ENCODE data around the gene LRRC63.

Gene LRRC63

DNA sequence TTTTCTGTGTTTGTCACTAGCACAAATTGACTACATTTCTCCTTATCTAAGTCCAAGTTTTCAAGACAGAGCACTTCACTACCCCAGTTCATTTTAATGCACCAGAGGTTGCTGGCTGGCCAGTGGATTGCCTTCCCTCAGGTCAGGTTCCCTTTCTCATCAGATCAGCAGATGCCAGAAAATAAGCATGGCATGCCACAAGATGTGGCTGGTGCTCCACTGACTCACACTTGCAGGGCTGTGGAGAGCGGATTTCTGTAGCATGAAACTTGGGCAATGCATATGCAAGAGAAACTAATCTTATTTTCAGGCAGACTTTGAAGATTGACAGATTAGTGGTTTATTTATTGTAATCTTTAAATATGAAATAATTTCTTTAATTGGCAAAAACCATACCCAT is 95.8 kb downstream of the LRRC63 start:
- H3K27ac ChIP-seq: no peak overlapping the region
- TF ChIP-seq ZFX (IDR thresholded peaks at IDR 0.05): no peak
- TF ChIP-seq, protein P1, sequence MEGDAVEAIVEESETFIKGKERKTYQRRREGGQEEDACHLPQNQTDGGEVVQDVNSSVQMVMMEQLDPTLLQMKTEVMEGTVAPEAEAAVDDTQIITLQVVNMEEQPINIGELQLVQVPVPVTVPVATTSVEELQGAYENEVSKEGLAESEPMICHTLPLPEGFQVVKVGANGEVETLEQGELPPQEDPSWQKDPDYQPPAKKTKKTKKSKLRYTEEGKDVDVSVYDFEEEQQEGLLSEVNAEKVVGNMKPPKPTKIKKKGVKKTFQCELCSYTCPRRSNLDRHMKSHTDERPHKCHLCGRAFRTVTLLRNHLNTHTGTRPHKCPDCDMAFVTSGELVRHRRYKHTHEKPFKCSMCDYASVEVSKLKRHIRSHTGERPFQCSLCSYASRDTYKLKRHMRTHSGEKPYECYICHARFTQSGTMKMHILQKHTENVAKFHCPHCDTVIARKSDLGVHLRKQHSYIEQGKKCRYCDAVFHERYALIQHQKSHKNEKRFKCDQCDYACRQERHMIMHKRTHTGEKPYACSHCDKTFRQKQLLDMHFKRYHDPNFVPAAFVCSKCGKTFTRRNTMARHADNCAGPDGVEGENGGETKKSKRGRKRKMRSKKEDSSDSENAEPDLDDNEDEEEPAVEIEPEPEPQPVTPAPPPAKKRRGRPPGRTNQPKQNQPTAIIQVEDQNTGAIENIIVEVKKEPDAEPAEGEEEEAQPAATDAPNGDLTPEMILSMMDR (conservative IDR thresholded peaks at IDR 0.05): no peak

DNA sequence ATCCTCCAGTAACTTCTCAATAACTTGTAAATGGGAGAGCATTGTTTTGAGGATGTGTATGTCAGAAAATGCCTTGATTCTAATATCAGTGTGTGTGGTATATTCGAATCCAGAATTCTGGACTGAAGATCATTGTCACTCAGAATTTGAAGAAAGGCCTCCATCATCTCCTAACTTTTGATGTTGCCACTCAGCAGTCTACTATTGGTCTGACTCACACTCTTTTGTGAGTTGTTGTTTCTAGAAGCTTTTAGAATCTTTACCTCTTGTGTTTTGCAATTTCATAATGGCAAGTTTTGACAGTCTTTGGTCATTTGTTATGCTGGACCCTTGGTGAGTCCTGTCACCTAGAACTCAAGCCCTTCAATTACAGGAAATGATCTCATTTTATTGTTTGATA is 98.3 kb downstream of the LRRC63 start:
- H3K27ac ChIP-seq: no peak overlapping the region
- TF ChIP-seq ZFX (IDR thresholded peaks at IDR 0.05): no peak
- TF ChIP-seq, protein P1 (conservative IDR thresholded peaks at IDR 0.05): no peak

DNA sequence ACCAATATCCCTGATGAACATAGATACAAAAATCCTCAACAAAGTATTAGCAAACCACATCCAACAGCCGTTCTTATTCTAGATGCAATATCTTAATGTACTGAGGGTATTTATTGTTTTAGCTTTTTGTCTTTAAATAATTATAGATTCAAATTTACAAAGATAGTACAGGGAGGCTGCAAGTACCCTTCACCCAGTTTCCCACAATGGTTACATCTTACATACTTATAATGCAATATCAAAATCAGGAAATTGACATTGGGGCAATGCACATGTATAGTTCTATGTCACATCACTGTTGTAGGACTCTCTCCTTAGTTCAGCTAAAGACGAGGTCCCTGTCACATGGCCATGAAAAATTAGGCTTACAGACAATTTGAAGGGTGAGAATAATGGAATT is 99.5 kb downstream of the LRRC63 start:
- no peak overlapping the region for H3K27ac ChIP-seq
- no peak for TF ChIP-seq ZFX (IDR thresholded peaks at IDR 0.05)
- TF ChIP-seq, protein P1 (conservative IDR thresholded peaks at IDR 0.05): no peak

DNA sequence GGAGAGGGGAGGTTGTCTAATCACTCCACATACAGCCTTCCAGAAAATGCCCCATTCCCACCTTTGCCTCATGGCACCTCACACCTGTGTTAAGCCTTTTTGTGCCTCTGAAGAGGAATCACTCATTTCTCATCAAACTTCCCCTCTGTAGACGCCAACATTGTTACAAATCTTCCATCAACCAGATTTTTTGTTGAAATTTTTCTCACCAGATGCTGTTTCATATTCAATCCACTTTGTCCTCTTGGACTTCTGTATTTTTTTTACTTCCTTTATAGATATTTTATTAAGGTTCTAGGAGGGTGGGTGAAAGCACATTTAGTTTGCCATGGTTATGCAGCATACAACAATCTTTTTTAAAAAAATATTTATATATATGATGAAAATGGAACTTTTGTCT is 101.3 kb downstream of the LRRC63 start:
- no peak for TF ChIP-seq ZFX (IDR thresholded peaks at IDR 0.05)
- TF ChIP-seq, protein P1 (conservative IDR thresholded peaks at IDR 0.05): no peak
- no peak overlapping the region for H3K27ac ChIP-seq

DNA sequence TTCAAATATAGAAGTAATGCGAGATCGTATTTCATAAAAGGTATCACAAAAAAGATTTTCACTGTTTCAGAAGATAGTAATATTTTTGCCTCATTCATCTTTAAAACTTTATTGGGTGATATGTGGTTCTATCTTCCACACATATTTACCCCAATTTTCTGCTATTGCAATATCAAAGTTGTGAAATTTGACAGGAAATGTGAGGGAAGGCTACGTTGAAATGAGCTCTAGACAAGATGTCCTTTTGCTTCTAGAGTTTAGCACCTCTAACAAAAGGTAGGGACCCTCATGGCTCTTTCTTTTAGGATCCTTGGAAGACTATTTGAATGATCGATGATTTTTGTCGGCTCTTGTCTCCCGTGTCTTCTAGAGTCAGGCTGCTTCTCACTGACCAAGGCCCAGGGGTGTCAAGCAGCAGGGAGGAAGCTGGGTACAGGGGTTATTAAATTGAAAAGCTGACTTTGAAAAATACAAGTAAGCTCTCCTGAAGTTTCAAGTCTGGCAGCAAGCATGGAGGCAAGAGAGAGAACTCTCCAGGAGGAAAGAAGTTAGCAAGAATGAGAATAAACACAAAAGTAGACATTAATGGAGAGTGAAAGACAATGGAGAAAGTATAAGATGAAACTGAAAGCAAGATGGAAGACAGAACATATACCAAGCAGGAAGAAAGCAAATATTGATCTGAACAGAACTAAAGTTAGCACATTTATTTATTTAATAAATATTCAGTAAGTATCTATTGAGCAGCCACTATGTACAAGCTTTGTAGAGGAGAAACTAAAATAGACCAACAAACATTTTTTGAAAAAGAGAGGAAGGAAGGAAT is 101.9 kb downstream of the LRRC63 start:
- no peak overlapping the region for H3K27ac ChIP-seq

DNA sequence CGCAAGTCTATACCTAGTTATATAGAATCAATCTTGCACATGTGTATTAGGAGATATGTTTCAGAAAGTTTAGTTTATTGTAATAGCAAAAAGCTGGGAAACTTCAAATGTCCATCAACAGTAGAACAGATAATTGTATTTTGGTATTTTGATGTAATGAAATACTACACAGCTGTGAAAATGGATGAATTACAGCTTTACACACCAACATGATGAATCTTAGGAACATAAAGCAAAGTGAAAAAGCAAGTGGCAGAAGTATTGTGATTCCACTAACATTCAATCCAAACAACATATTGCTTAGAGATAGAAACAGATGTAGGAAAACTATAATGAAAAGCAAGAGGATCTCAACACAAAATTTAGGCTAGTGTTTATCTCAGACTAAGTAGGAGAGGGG is 102.9 kb downstream of the LRRC63 start:
- H3K27ac ChIP-seq: no peak overlapping the region
- TF ChIP-seq, protein P1 (conservative IDR thresholded peaks at IDR 0.05): no peak
- no peak for TF ChIP-seq ZFX (IDR thresholded peaks at IDR 0.05)

More for the DNA sequence above, 101.9 kb downstream of the LRRC63 start:
- TF ChIP-seq, protein P1 (conservative IDR thresholded peaks at IDR 0.05): no peak
- TF ChIP-seq ZFX (IDR thresholded peaks at IDR 0.05): no peak

DNA sequence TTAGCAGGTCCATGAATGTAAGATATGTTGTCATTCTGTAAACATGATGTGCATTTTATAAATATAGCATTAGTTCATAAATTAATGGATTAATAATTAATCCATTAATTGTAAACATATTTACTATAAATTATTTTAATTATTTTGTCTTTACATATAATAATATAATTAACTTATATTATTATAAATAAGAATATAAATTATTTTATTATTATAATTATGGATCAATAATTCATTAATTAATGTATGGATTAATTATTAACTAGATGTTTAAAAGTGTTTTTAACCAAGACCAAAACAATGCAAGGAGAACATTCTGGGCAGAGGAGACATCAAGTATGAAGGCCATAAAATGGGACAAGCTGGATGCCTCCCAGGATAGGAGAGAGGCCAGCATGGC is 103.3 kb downstream of the LRRC63 start:
- no peak overlapping the region for H3K27ac ChIP-seq
- no peak for TF ChIP-seq ZFX (IDR thresholded peaks at IDR 0.05)
- TF ChIP-seq, protein P1 (conservative IDR thresholded peaks at IDR 0.05): no peak
